A549 treated with CORT108297 at 1 μM for 4 hours (cell line): Measurements from ENCODE around the gene MINPP1. TPM values are rescaled to one million over a fixed set of nuclear protein-coding genes. Genes with fewer than 3 reads are reported as not detected.

Experiments used
- total RNA-seq: library from RNA; stranded (reverse); fragments of 200-300 nt; extraction: Qiagen RNA extraction; gene quantifications from 5 replicates; pipeline ENCODE4 v1.2.3, GENCODE V29; 2022

Gene MINPP1, protein sequence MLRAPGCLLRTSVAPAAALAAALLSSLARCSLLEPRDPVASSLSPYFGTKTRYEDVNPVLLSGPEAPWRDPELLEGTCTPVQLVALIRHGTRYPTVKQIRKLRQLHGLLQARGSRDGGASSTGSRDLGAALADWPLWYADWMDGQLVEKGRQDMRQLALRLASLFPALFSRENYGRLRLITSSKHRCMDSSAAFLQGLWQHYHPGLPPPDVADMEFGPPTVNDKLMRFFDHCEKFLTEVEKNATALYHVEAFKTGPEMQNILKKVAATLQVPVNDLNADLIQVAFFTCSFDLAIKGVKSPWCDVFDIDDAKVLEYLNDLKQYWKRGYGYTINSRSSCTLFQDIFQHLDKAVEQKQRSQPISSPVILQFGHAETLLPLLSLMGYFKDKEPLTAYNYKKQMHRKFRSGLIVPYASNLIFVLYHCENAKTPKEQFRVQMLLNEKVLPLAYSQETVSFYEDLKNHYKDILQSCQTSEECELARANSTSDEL
- 26.3 to 29.0 TPM (median 26.5 TPM) in 5 replicates for total RNA-seq

GRCh38 chr10:87504640-87505365 is at the start of gene MINPP1:
Gene MINPP1 (plus strand): TSS chr10:87504893. CDS start chr10:87504916, 23 bp downstream.

Other genes starting within 250 kb of the MINPP1 start
- 0.92 to 1.7 TPM (median 1.2 TPM) in 5 replicates for gene NUTM2D, start 147.1 kb upstream of the MINPP1 start, total RNA-seq
- 20.7 to 28.6 TPM (median 23.5 TPM) in 5 replicates for gene PAPSS2, start 155.0 kb downstream of the MINPP1 start, total RNA-seq